HFF-Myc (cell line): ENCODE measurements around the gene FN3K.
"Not testable (repeated sequence)": the region's sequence is repeated elsewhere in the genome, so short reads cannot be mapped to it uniquely, and the experiment has no call there.

Experiments
- DNase-seq: peaks from one replicate; pipeline ENCODE4 v3.0.0-alpha.2; 2011; ENCODE audit warnings: low read depth; ENCODE audit errors: extremely low read depth
- H3K4me3 ChIP-seq: replicated peaks from 2 replicates; pipeline ENCODE4 v1.5.1; 2011; ENCODE audit warnings: low read depth, mild to moderate bottlenecking, control low read depth, low read length
- CTCF ChIP-seq: IDR thresholded peaks from 2 replicates; pipeline ENCODE4 v1.5.1; 2012; ENCODE audit warnings: mild to moderate bottlenecking, low read depth, low read length, control low read depth; ENCODE audit errors: missing control alignments

FN3K gene

DNA sequence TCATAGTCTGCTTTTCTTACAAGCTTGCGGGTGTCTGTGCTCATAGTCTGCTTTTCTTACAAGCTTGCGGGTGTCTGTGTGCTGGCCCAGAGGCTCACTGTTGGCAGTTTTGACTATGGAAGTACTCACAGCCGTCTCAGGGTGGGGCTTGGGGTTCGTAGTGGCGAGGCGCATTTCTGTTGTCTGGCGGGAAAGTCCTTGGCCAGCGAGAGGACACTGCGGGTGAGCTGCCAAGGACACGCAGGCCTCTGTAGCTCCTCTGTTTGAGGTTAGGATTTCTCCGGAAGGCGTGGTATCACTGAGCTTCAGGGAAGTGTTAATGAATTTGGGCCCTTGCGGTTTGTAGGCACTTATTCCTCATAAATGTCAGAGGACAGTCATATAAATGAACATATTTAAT, 30.0 kb downstream of the FN3K start:
- no peak overlapping the region for H3K4me3 ChIP-seq
- no peak for TF ChIP-seq CTCF
- DNase-seq = no peak

GRCh38 chr17:82767041-82767754, 31.8 kb downstream of the FN3K start:
- DNase-seq = no peak
- no peak overlapping the region for H3K4me3 ChIP-seq
- TF ChIP-seq CTCF = peak; percentile 62

- DNase-seq = no peak
- TF ChIP-seq CTCF = no peak
- no peak overlapping the region for H3K4me3 ChIP-seq
Observed at GRCh38 chr17:82769041-82769440, 33.6 kb downstream of the FN3K start.

GRCh38 chr17:82772026-82772425, 36.6 kb downstream of the FN3K start:
- no peak for TF ChIP-seq CTCF
- DNase-seq = no peak
- H3K4me3 ChIP-seq = no peak overlapping the region

GRCh38 chr17:82774456-82774855, 39.0 kb downstream of the FN3K start:
- H3K4me3 ChIP-seq, DNase-seq: not testable (repeated sequence)

- no peak for DNase-seq
- peak; percentile 87 for TF ChIP-seq CTCF
- no peak overlapping the region for H3K4me3 ChIP-seq
Observed at GRCh38 chr17:82775001-82775823, 39.8 kb downstream of the FN3K start.

DNA sequence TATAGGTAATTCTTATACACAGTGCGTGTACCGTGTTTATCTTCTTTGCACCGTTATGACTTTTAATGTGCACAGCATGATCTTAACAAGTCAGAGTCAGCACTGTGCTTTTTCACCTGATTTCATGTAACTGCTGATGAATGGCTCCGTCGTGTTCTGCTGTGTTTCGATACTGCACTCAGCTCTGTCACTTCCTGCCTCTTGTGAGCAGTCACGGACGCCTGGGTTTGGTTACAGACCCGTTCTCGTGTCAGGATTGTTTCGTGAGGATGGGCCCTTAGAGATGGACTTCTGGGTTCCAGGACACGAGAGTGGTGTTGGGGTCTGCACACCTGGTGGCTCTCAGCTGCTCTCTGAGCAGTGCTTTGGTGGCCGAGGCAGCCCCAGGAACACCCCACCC, 41.0 kb downstream of the FN3K start:
- no peak for TF ChIP-seq CTCF
- H3K4me3 ChIP-seq = no peak overlapping the region
- no peak for DNase-seq
